Thymus (tissue), 11 donors: ENCODE results near the gene DGCR2. TPM values are rescaled to one million over a fixed set of nuclear protein-coding genes. Genes with fewer than 3 reads are reported as not detected.

Experiments
- DNase-seq, 9 donors: peaks; one replicate each; pipeline ENCODE4 v3.0.0-alpha.2; 2013; ENCODE audit warnings: low spot score in 9 of 9, low read depth in 6 of 9, missing footprints in 1 of 9
- H3K27ac ChIP-seq, 2 donors: one replicate each; pipeline ENCODE4 v1.5.1; 2013; ENCODE audit warnings: control low read depth in 1 of 2, low read depth in 1 of 2, low read length in 1 of 2, mild to moderate bottlenecking in 1 of 2, moderate library complexity in 1 of 2
- H3K27me3 ChIP-seq, 2 donors: one replicate each; pipeline ENCODE4 v1.5.1; 2013; ENCODE audit warnings: low read length in 1 of 2; ENCODE audit not compliant: control insufficient read depth in 2 of 2, insufficient read depth in 1 of 2
- H3K36me3 ChIP-seq, 2 donors: one replicate each; pipeline ENCODE4 v1.5.1; 2013; ENCODE audit warnings: low read length in 1 of 2, mild to moderate bottlenecking in 1 of 2, moderate library complexity in 1 of 2; ENCODE audit not compliant: control insufficient read depth in 2 of 2, insufficient read depth in 2 of 2
- H3K4me1 ChIP-seq, 2 donors: one replicate each; pipeline ENCODE4 v1.5.1; 2013; ENCODE audit warnings: low read length in 2 of 2; ENCODE audit not compliant: control insufficient read depth in 2 of 2, insufficient read depth in 2 of 2
- H3K4me3 ChIP-seq, 2 donors: one replicate each; pipeline ENCODE4 v1.5.1; 2013; ENCODE audit warnings: low read length in 2 of 2, control low read depth in 1 of 2, mild to moderate bottlenecking in 1 of 2
- H3K9me3 ChIP-seq, 2 donors: one replicate each; pipeline ENCODE4 v1.5.1; 2013; ENCODE audit warnings: low read length in 1 of 2, mild to moderate bottlenecking in 1 of 2; ENCODE audit not compliant: control insufficient read depth in 2 of 2, insufficient read depth in 1 of 2
- WGBS: extraction: QIAGEN DNeasy Blood & Tissue Kit; methylation state at CpG from one replicate; pipeline ENCODE4 v1.1.7; 2013; 5-methylcytosine and 5-hydroxymethylcytosine counted together
- polyA plus RNA-seq: library from polyadenylated mRNA; stranded (reverse); fragments of 200-250 nt; gene quantifications from one replicate; pipeline ENCODE4 v1.2.3, GENCODE V29; 2013
- total RNA-seq: library from RNA; stranded (reverse); fragments of 120-200 nt; gene quantifications from one replicate; pipeline ENCODE4 v1.2.4, GENCODE V29; 2013
- donor health status: healthy.

The DGCR2 gene
- total and polyA plus RNA-seq, 2 donors: 17.8 to 24.1 TPM

DNA sequence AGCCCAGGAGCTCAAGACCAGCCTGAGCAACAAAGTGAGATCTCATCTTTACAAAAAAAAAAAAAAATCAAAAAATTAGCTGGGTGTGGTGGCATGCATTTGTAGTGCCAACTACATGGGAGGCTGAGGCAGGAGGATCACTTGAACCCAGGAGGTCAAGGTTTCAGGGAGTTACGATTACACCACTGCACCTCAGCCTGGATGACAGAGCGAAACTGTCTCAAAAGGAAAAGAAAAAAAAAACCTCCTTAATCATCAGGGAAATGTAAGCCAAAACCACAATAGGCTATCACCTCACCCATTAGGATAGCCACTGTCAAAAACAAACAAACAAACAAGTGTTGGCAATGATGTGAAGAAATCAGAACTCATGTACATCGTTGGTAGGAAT, 13.4 kb downstream of the DGCR2 start:
- Histone ChIP-seq H3K27me3 (no peaks in the 10 kb centered on the region), H3K36me3 (peaks cover 0 to 13% of the 10 kb centered on the region in 2 donors), H3K4me3 (no peak overlapping the region), H3K9me3 (no peaks in the 10 kb centered on the region), H3K27ac (peak overlapping the region in 1 of 2 donors; percentile 54), H3K4me1 (peaks cover 27 to 37% of the 10 kb centered on the region in 2 donors)
- DNase-seq: no peak
- WGBS: 93% methylated on average over 3 of the region's 3 CpGs

- no peak overlapping the region for H3K27ac ChIP-seq
- H3K27me3 ChIP-seq: no peaks in the 10 kb centered on the region
- no peak for DNase-seq
- H3K36me3 ChIP-seq: peaks cover 0 to 11% of the 10 kb centered on the region in 2 donors
- no peak overlapping the region for H3K4me3 ChIP-seq
- peaks cover 27 to 37% of the 10 kb centered on the region in 2 donors for H3K4me1 ChIP-seq
- no peaks in the 10 kb centered on the region for H3K9me3 ChIP-seq
- 99% methylated on average over 8 of the region's 8 CpGs for WGBS
These were observed 14.5 kb downstream of the DGCR2 start for GRCh38 chr22:19107730-19108074.

GRCh38 chr22:19106886-19107729, 15.1 kb downstream of the DGCR2 start:
- Histone ChIP-seq H3K36me3 (peaks cover 0 to 11% of the 10 kb centered on the region in 2 donors), H3K27ac (peak overlapping the region in 1 of 2 donors; percentile 22), H3K9me3 (no peaks in the 10 kb centered on the region), H3K27me3 (no peaks in the 10 kb centered on the region), H3K4me3 (no peak overlapping the region), H3K4me1 (peaks cover 27 to 37% of the 10 kb centered on the region in 2 donors)
- no peak for DNase-seq
- WGBS: 41% methylated on average over 3 of the region's 3 CpGs

DNA sequence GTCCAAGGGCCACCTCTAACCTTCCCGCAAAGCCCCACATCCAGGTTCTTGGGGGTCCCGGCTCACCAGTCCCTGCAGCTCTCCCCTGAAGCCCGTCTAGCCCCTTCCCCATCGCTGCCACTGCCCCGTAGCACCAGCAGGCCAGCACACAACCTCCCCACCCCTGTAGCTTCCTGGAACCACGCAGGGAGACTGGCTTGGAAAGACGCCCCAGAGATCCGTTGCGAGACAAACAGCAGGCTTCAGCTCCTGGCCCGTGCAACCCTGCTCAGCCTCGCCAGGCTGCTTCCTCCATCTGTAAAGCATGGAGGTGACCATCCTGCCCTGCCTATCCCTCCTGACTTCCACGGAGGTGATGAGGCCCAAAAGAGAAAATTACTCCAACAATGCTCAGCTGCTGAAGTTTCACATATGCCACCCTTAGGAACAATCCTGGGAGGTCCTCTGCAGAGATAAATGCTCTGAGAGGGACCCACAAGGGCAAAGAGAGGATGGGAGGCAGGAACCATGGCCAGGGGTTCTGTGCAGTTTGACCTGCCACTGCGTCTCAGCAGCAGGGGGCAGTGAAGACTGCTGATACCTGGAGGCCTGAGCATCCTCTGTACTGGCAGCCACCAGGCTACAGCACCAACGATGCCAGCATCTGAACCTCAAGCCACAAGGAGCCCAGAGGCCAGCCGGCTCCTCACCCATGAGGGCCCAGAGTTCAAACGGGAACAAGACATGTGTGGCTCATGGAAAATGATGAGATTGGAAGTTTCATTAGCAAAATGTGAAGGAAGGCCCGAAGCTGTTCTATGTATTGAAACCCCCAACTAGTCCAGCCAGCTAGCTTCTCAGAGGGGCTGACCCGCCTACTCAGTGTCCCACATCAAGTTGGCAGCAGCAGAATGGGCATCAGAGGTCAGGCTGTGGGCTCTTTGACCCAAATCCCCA, 16.1 kb downstream of the DGCR2 start:
- no peak overlapping the region for H3K4me3 ChIP-seq
- peaks cover 0 to 8% of the 10 kb centered on the region in 2 donors for H3K36me3 ChIP-seq
- peaks cover 24 to 33% of the 10 kb centered on the region in 2 donors for H3K4me1 ChIP-seq
- DNase-seq: peak in 2 of 9 donors; percentile 28 to 39
- 88% methylated on average over 18 of the region's 18 CpGs for WGBS
- no peak overlapping the region for H3K27ac ChIP-seq
- H3K27me3 ChIP-seq: no peaks in the 10 kb centered on the region
- no peaks in the 10 kb centered on the region for H3K9me3 ChIP-seq

GRCh38 chr22:19105456-19105855, 16.8 kb downstream of the DGCR2 start:
- peaks cover 22 to 31% of the 10 kb centered on the region in 2 donors for H3K4me1 ChIP-seq
- no peak for DNase-seq
- peaks cover 0 to 6% of the 10 kb centered on the region in 2 donors for H3K36me3 ChIP-seq
- H3K27ac ChIP-seq: no peak overlapping the region
- 98% methylated on average over 8 of the region's 8 CpGs for WGBS
- no peaks in the 10 kb centered on the region for H3K27me3 ChIP-seq
- no peak overlapping the region for H3K4me3 ChIP-seq
- H3K9me3 ChIP-seq: no peaks in the 10 kb centered on the region

- DNase-seq: no peak
- Histone ChIP-seq H3K27me3 (no peaks in the 10 kb centered on the region), H3K27ac (peak overlapping the region; percentile 13 to 67), H3K4me3 (no peak overlapping the region), H3K36me3 (peaks cover 0 to 6% of the 10 kb centered on the region in 2 donors), H3K9me3 (no peaks in the 10 kb centered on the region), H3K4me1 (peaks cover 11 to 20% of the 10 kb centered on the region in 2 donors)
- WGBS: 91% methylated on average over 5 of the region's 5 CpGs
These were observed 18.1 kb downstream of the DGCR2 start for GRCh38 chr22:19103880-19104821.

- no peaks in the 10 kb centered on the region for H3K9me3 ChIP-seq
- H3K4me1 ChIP-seq: no peaks in the 10 kb centered on the region
- no peak overlapping the region for H3K4me3 ChIP-seq
- no peak overlapping the region for H3K27ac ChIP-seq
- H3K36me3 ChIP-seq: peaks cover 4 to 16% of the 10 kb centered on the region in 2 donors
- 91% methylated on average over 4 of the region's 4 CpGs for WGBS
- no peaks in the 10 kb centered on the region for H3K27me3 ChIP-seq
- no peak for DNase-seq
These were observed 24.1 kb downstream of the DGCR2 start for GRCh38 chr22:19098157-19098556.

- 100% methylated on average over 3 of the region's 3 CpGs for WGBS
- Histone ChIP-seq H3K4me1 (no peaks in the 10 kb centered on the region), H3K27ac (no peak overlapping the region)
These were observed 24.7 kb downstream of the DGCR2 start for GRCh38 chr22:19097518-19097917.

More at GRCh38 chr22:19097518-19097917, 24.7 kb downstream of the DGCR2 start:
- Histone ChIP-seq H3K4me3 (no peak overlapping the region), H3K27me3 (no peaks in the 10 kb centered on the region), H3K9me3 (no peaks in the 10 kb centered on the region), H3K36me3 (peaks cover 4 to 16% of the 10 kb centered on the region in 2 donors)
- no peak for DNase-seq
